Activated T-helper 17 cell treated with anti-CD3 and anti-CD28 coated beads, Interleukin-2, amount 50 U/mL, for 72 hours (primary cell): ENCODE data around the gene PDE1A. TPM values are rescaled to one million over a fixed set of nuclear protein-coding genes. Genes with fewer than 3 reads are reported as not detected.

Experiments used
- ATAC-seq: fragments of 150-1000 bp; cut with Tn5 transposase; replicated peaks from 2 replicates; pipeline ENCODE4 v1.10.0; 2021; ENCODE audit warnings: mild to moderate bottlenecking, moderate library complexity
- H3K27ac Mint-ChIP-seq: one replicate; pipeline ENCODE4 v1.8.0; 2022; ENCODE audit warnings: mixed read lengths
- H3K27me3 Mint-ChIP-seq: one replicate; pipeline ENCODE4 v1.8.0; 2022; ENCODE audit warnings: mixed read lengths
- H3K36me3 Mint-ChIP-seq: one replicate; pipeline ENCODE4 v1.8.0; 2022; ENCODE audit warnings: low read depth, mild to moderate bottlenecking, mixed read lengths
- H3K4me1 Mint-ChIP-seq: one replicate; pipeline ENCODE4 v1.8.0; 2022; ENCODE audit warnings: mixed read lengths
- H3K4me3 Mint-ChIP-seq: one replicate; pipeline ENCODE4 v1.8.0; 2022; ENCODE audit warnings: mild to moderate bottlenecking, mixed read lengths
- H3K9me3 Mint-ChIP-seq: one replicate; pipeline ENCODE4 v1.8.0; 2022; ENCODE audit warnings: mixed read lengths
- total RNA-seq, 2 donors: library from RNA; stranded (reverse); gene quantifications; one replicate each; pipeline ENCODE4 v1.2.3, GENCODE V29; 2022

The PDE1A gene
- total RNA-seq, 2 donors from 2014 or later = not detected

DNA sequence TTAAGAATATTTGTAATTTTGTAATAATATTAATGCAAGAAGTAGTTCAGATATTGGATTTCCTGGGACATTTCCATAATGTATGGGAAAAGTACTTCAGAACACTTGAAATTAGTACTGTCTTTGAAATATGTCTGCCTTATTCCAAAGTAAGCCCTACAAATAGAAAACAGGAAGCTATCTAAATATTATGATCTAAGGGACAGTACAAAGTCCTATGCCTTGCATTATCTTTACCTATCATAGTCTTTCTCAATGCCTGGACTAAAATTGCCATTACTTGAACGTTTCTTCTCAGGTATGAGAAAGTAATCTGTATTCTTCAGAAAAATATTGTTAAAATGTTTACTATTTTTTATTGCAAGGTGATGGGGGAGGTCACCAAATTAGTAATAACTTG lies 328.2 kb downstream of the PDE1A start:
- no peak for ATAC-seq
- no peaks in the 10 kb centered on the region for H3K36me3 Mint-ChIP-seq
- H3K4me3 Mint-ChIP-seq = no peak overlapping the region
- H3K9me3 Mint-ChIP-seq = no peaks in the 10 kb centered on the region
- no peak overlapping the region for H3K27ac Mint-ChIP-seq
- H3K4me1 Mint-ChIP-seq = no peaks in the 10 kb centered on the region
- H3K27me3 Mint-ChIP-seq = peaks cover 3% of the 10 kb centered on the region

DNA sequence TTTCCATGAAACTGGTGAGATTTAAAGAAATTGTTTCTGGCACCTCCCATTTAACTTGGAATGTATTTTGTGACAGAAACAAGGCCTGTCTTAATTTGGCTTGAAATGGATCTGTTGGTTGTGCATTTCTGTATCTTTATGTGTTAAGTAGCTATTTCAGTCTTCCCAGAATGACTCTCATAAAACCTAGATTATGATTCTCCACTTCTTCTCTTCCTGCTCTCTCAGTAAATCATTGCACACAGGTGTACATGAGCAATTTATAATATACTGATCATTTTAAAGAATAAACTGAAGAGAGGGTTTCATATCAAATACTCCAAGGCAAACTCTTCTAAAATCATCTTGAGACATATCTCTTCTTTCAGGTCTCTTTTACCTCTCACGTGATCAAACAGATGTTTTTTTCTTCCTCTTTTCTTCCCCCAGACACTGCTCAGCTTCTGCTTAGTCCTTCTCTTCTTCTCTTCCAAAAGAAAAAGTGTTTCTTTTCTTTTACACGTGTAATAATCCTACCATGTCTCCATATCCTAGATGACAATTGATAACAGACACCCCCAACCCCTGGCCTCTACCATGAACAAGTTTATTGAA lies 329.2 kb downstream of the PDE1A start:
- ATAC-seq = no peak
- Mint-ChIP-seq H3K4me3 (no peak overlapping the region), H3K9me3 (no peaks in the 10 kb centered on the region), H3K27me3 (peaks cover 6% of the 10 kb centered on the region), H3K4me1 (no peaks in the 10 kb centered on the region), H3K27ac (no peak overlapping the region), H3K36me3 (no peaks in the 10 kb centered on the region)

DNA sequence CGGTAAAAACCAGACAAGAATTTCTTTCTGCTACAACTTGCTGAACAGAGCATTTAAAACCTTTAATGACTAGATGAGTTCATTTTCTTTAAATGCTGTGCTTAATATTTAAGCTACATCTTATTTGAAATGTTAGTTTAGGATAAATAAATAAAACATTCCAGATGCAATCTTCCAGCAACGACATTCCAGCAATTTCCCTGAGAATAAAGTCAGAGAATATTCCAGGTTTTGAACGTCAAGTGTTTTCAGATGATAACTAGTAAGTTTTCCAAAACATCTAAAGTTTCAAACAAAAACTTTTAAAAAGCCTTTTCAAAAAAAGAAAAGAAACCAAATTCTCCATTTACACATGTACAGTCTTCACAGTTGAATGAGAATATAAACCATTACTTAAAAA lies 336.4 kb downstream of the PDE1A start:
- Mint-ChIP-seq H3K4me1 (no peaks in the 10 kb centered on the region), H3K36me3 (no peaks in the 10 kb centered on the region), H3K27me3 (peaks cover 16% of the 10 kb centered on the region), H3K9me3 (no peaks in the 10 kb centered on the region), H3K4me3 (no peak overlapping the region), H3K27ac (no peak overlapping the region)
- no peak for ATAC-seq
